GM23338 (cell line): ENCODE data around the gene DOCK7. TPM values are rescaled to one million over a fixed set of nuclear protein-coding genes. Genes with fewer than 3 reads are reported as not detected.

Experiments used
- ATAC-seq: fragments of 200-7000 bp; cut with Tn5 transposase; 3 replicates; pipeline ENCODE4 v1.9.1; 2020
- DNase-seq: peaks from one replicate; pipeline ENCODE4 v3.0.0-alpha.2; 2015; ENCODE audit warnings: low spot score
- H2AFZ ChIP-seq: fragments of 200-600 bp; sonication (generic); 2 replicates; pipeline ENCODE4 v1.8.0; 2016; ENCODE audit warnings: antibody characterized with exemption, mild to moderate bottlenecking, moderate library complexity
- H3F3A ChIP-seq: fragments of 200-600 bp; sonication (generic); replicated peaks from 2 replicates; pipeline ENCODE4 v1.8.0; 2017; ENCODE audit warnings: antibody characterized with exemption, mixed run types, low read depth
- H3K27ac ChIP-seq: fragments of 200-600 bp; sonication (generic); 2 replicates; pipeline ENCODE4 v1.6.1; 2016; ENCODE audit warnings: low read depth
- H3K27me3 ChIP-seq: fragments of 200-600 bp; sonication (generic); 2 replicates; pipeline ENCODE4 v1.8.0; 2016; ENCODE audit warnings: mild to moderate bottlenecking, mixed run types, moderate library complexity; ENCODE audit not compliant: insufficient read depth
- H3K36me3 ChIP-seq: fragments of 200-600 bp; sonication (generic); 2 replicates; pipeline ENCODE4 v1.8.0; 2016; ENCODE audit warnings: mild to moderate bottlenecking; ENCODE audit not compliant: insufficient read depth
- H3K4me1 ChIP-seq: fragments of 200-600 bp; sonication (generic); 2 replicates; pipeline ENCODE4 v1.8.0; 2016; ENCODE audit warnings: mild to moderate bottlenecking, moderate library complexity; ENCODE audit not compliant: insufficient read depth
- H3K4me2 ChIP-seq: fragments of 200-600 bp; sonication (generic); 2 replicates; pipeline ENCODE4 v1.7.1; 2017; ENCODE audit warnings: mixed run types
- H3K4me3 ChIP-seq: fragments of 200-600 bp; sonication (generic); 2 replicates; pipeline ENCODE4 v1.6.1; 2016; ENCODE audit warnings: mixed run types
- H3K79me2 ChIP-seq: fragments of 200-600 bp; sonication (generic); replicated peaks from 2 replicates; pipeline ENCODE4 v1.8.0; 2017; ENCODE audit warnings: mild to moderate bottlenecking; ENCODE audit not compliant: insufficient read depth
- H3K9me2 ChIP-seq: fragments of 200-600 bp; sonication (generic); 2 replicates; pipeline ENCODE4 v1.8.0; 2017; ENCODE audit not compliant: insufficient read depth
- H4K20me1 ChIP-seq: fragments of 200-600 bp; sonication (generic); replicated peaks from 2 replicates; pipeline ENCODE4 v1.8.0; 2017; ENCODE audit warnings: mild to moderate bottlenecking; ENCODE audit not compliant: insufficient read depth
- H3K27ac Mint-ChIP-seq: 2 replicates; pipeline ENCODE4 v1.8.0; 2020; ENCODE audit warnings: inconsistent platforms, mild to moderate bottlenecking, moderate library complexity, mixed read lengths
- H3K27me3 Mint-ChIP-seq: 3 replicates; pipeline ENCODE4 v1.8.0; 2022; ENCODE audit warnings: low read depth, mild to moderate bottlenecking, moderate library complexity, mixed read lengths, inconsistent platforms; ENCODE audit not compliant: insufficient read depth, poor library complexity
- H3K36me3 Mint-ChIP-seq: 3 replicates; pipeline ENCODE4 v1.8.0; 2021; ENCODE audit warnings: low read depth, mild to moderate bottlenecking, inconsistent platforms, moderate library complexity, mixed read lengths
- H3K4me1 Mint-ChIP-seq: 3 replicates; pipeline ENCODE4 v1.8.0; 2020; ENCODE audit warnings: mild to moderate bottlenecking, inconsistent platforms, mixed read lengths
- H3K4me3 Mint-ChIP-seq: 3 replicates; pipeline ENCODE4 v1.8.0; 2021; ENCODE audit warnings: moderate library complexity, mild to moderate bottlenecking, inconsistent platforms, mixed read lengths
- H3K9me3 Mint-ChIP-seq: 3 replicates; pipeline ENCODE4 v1.8.0; 2020; ENCODE audit warnings: moderate library complexity, mild to moderate bottlenecking, inconsistent platforms, mixed read lengths
- CREB1 ChIP-seq: fragments of 250-450 bp; sonication (Bioruptor Pico); IDR thresholded peaks from 2 replicates; pipeline ENCODE4 v1.5.0; 2020; ENCODE audit warnings: low read depth, mild to moderate bottlenecking, moderate library complexity
- CTCF ChIP-seq, 2 experiments: fragments of 200-600 bp in 1 of 2; sonication (generic) in 1 of 2; conservative IDR thresholded peaks; 2 replicates each; pipeline versions ENCODE4 v1.5.1 to v1.6.1; 2016 to 2017; ENCODE audit warnings: antibody characterized with exemption in 2 of 2, low read depth in 2 of 2, mild to moderate bottlenecking in 2 of 2, moderate library complexity in 1 of 2
- ETS1 ChIP-seq: IDR thresholded peaks from 2 replicates; pipeline ENCODE4 v1.6.1; 2016; ENCODE audit warnings: antibody characterized with exemption
- EZH2 ChIP-seq: fragments of 200-600 bp; sonication (generic); IDR thresholded peaks from one replicate; pipeline ENCODE4 v1.8.0; 2017; ENCODE audit warnings: antibody characterized with exemption, mild to moderate bottlenecking, low read depth; ENCODE audit not compliant: unreplicated experiment
- EZH2phosphoT487 ChIP-seq: fragments of 200-600 bp; sonication (generic); IDR thresholded peaks from one replicate; pipeline ENCODE4 v1.8.1; 2018; ENCODE audit warnings: antibody characterized with exemption; ENCODE audit not compliant: unreplicated experiment
- JUNB ChIP-seq: IDR thresholded peaks from one replicate; pipeline ENCODE4 v1.6.1; 2016; ENCODE audit warnings: antibody characterized with exemption; ENCODE audit not compliant: unreplicated experiment
- NANOG ChIP-seq: IDR thresholded peaks from 2 replicates; pipeline ENCODE4 v1.6.1; 2016; ENCODE audit warnings: antibody characterized with exemption, borderline replicate concordance
- POLR2AphosphoS5 ChIP-seq: IDR thresholded peaks from 2 replicates; pipeline ENCODE4 v1.6.1; 2016; ENCODE audit warnings: antibody characterized with exemption, low read depth
- REST ChIP-seq: IDR thresholded peaks from one replicate; pipeline ENCODE4 v1.6.1; 2018; ENCODE audit warnings: antibody characterized with exemption; ENCODE audit not compliant: unreplicated experiment
- STAT1 ChIP-seq: IDR thresholded peaks from one replicate; pipeline ENCODE4 v1.6.1; 2016; ENCODE audit warnings: antibody characterized with exemption; ENCODE audit not compliant: unreplicated experiment
- ZNF114 ChIP-seq: fragments of 250-450 bp; sonication (Bioruptor Pico); IDR thresholded peaks from 2 replicates; pipeline ENCODE4 v1.5.0; 2020; ENCODE audit warnings: mild to moderate bottlenecking, moderate library complexity
- ZNF331 ChIP-seq: fragments of 250-450 bp; sonication (Bioruptor Pico); IDR thresholded peaks from 2 replicates; pipeline ENCODE4 v1.5.0; 2020; ENCODE audit warnings: low read depth, mild to moderate bottlenecking, moderate library complexity
- ZNF462 ChIP-seq: fragments of 250-450 bp; sonication (Bioruptor Pico); IDR thresholded peaks from 2 replicates; pipeline ENCODE4 v1.5.0; 2020; ENCODE audit warnings: mild to moderate bottlenecking, moderate library complexity
- polyA plus RNA-seq: library from polyadenylated mRNA; unstranded; fragments of >200 nt; fragmentation: Nextera tagmentation; extraction: Ambion mirVana; gene quantifications from 2 replicates; pipeline ENCODE4 v1.2.1, GENCODE V29; 2016
- total RNA-seq: library from RNA; depleted of rRNA; stranded (reverse); fragments of >200 nt; shearing (Covaris generic); gene quantifications from 2 replicates; pipeline ENCODE4 v1.2.3, GENCODE V29; 2014

Gene DOCK7
- total and polyA plus RNA-seq, 2 experiments from 2014 or later, result 20.5 to 37.3 TPM

GRCh38 chr1:62725255-62725654 lies 37.1 kb upstream of the DOCK7 start (continued):
- TF ChIP-seq EZH2phosphoT487 (no peak), NANOG (no peak)

- H3K27me3 Mint-ChIP-seq, result no peaks in the 10 kb centered on the region
- no peak overlapping the region for H3K4me3 ChIP-seq
- H3K27ac ChIP-seq, result no peak overlapping the region
- no peak for TF ChIP-seq REST
- TF ChIP-seq ZNF331 (CRISPR knock-in tag), result no peak
- no peak for TF ChIP-seq ZNF114 (CRISPR knock-in tag)
- TF ChIP-seq JUNB, result no peak
- no peak for TF ChIP-seq NANOG
- no peak for TF ChIP-seq EZH2phosphoT487
- no peak for TF ChIP-seq STAT1
- no peak for TF ChIP-seq ZNF462 (CRISPR knock-in tag)
- TF ChIP-seq POLR2AphosphoS5, result no peak
- TF ChIP-seq CTCF (conservative IDR thresholded peaks at IDR 0.05; ENCODE audit: low read depth in 2 of 2), result no peak
- TF ChIP-seq EZH2, result no peak
- no peak for TF ChIP-seq CREB1 (CRISPR knock-in tag)
- no peak for TF ChIP-seq ETS1
- H3K27me3 ChIP-seq, result no peaks in the 10 kb centered on the region
- peaks cover 11% of the 10 kb centered on the region for H3K4me1 ChIP-seq
- no peaks in the 10 kb centered on the region for H4K20me1 ChIP-seq
- H2AFZ ChIP-seq, result no peak overlapping the region
- H3K27ac Mint-ChIP-seq, result no peak overlapping the region
- H3K79me2 ChIP-seq, result no peaks in the 10 kb centered on the region
- H3K36me3 Mint-ChIP-seq, result no peaks in the 10 kb centered on the region
- no peaks in the 10 kb centered on the region for H3K9me2 ChIP-seq
- peaks cover 31% of the 10 kb centered on the region for H3K4me1 Mint-ChIP-seq
- no peak overlapping the region for H3K4me2 ChIP-seq
- H3K36me3 ChIP-seq, result no peaks in the 10 kb centered on the region
- H3F3A ChIP-seq, result no peaks in the 10 kb centered on the region; the same call in 1 of the 2 replicates
- no peak for DNase-seq
- H3K4me3 Mint-ChIP-seq, result no peak overlapping the region
- no peaks in the 10 kb centered on the region for H3K9me3 Mint-ChIP-seq
- no peak for ATAC-seq
These were observed 36.2 kb upstream of the DOCK7 start for GRCh38 chr1:62724430-62724829.
